ENCODE results near the gene FHIT. TPM values are rescaled to one million over a fixed set of nuclear protein-coding genes. Genes with fewer than 3 reads are reported as not detected.
"Not testable (repeated sequence)": the region's sequence is repeated elsewhere in the genome, so short reads cannot be mapped to it uniquely, and the experiment has no call there.

Gene FHIT
- total and polyA plus RNA-seq, 2 experiments from 2014 or later = 0.22 to 0.90 TPM

GRCh38 chr3:60551455-60552209, 699.6 kb downstream of the FHIT start:
- no peaks in the 10 kb centered on the region for H3K9me2 ChIP-seq (ENCODE audit: insufficient read depth)
- TF ChIP-seq EZH2 (IDR thresholded peaks at IDR 0.05; ENCODE audit: insufficient read depth, poor library complexity, severe bottlenecking) (no peak), EZH2phosphoT487 (IDR thresholded peaks at IDR 0.05; ENCODE audit: insufficient read depth, low read depth) (no peak)
- no peak overlapping the region for H3K4me3 ChIP-seq
- H3K79me2 ChIP-seq (ENCODE audit: insufficient read depth) = no peaks in the 10 kb centered on the region
- H3K27me3 ChIP-seq (replicated peaks; ENCODE audit: insufficient read depth) = no peaks in the 10 kb centered on the region
- 0 out of 2 replicates have a peak, but pooled peaks cover 5% of the 10 kb centered on the region for H3F3A ChIP-seq (ENCODE audit: insufficient read depth)
- WGBS, 2 experiments (ENCODE audit: low coverage in 1 of 2, low lambda C conversion rate in 2 of 2, missing lambda C conversion rate in 2 of 2) = 56 to 100% methylated on average over 2 to 5 of the region's 5 CpGs
- H2AFZ ChIP-seq = no peak overlapping the region
- H4K20me1 ChIP-seq (ENCODE audit: insufficient read depth) = no peaks in the 10 kb centered on the region
- in situ Hi-C loops (cut with MboI) = no loop called here
- H3K27ac ChIP-seq = no peak overlapping the region
- no peaks in the 10 kb centered on the region for H3K9me3 ChIP-seq (ENCODE audit: low read depth)
- H3K36me3 ChIP-seq (ENCODE audit: low read depth) = no peaks in the 10 kb centered on the region
- H3K4me1 ChIP-seq (ENCODE audit: insufficient read depth) = peaks cover 15% of the 10 kb centered on the region
- no peak for DNase-seq
- H3K4me2 ChIP-seq (ENCODE audit: unreplicated experiment) = no peak overlapping the region
- H3K9ac ChIP-seq = no peak overlapping the region

DNA sequence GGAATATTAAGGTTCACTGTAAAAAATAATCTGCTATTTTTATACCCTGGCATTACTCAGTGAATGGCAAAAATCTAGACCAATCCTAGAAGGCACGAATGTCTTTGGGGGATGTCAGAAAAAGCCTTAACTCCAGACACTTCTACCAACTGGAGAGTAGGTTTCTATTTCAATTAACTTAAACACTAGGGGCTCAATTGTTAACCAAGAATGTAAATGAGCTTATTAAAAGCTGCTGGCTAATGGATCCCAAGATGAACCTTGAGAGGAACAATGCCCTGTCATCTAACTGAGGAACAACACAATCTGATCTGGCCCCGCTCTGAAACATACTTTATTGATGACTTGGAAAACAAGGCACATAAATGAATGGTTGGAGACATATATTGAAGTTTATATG, 701.4 kb downstream of the FHIT start:
- no peak overlapping the region for H3K4me2 ChIP-seq (ENCODE audit: unreplicated experiment)
- H3K27me3 ChIP-seq (replicated peaks; ENCODE audit: insufficient read depth) = no peaks in the 10 kb centered on the region
- no peaks in the 10 kb centered on the region for H3K79me2 ChIP-seq (ENCODE audit: insufficient read depth)
- in situ Hi-C loops (cut with MboI) = no loop called here
- H3K9ac ChIP-seq = no peak overlapping the region
- H3K9me2 ChIP-seq (ENCODE audit: insufficient read depth) = no peaks in the 10 kb centered on the region
- no peaks in the 10 kb centered on the region for H3K36me3 ChIP-seq (ENCODE audit: low read depth)
- DNase-seq = no peak
- H3K27ac ChIP-seq = no peak overlapping the region
- H3F3A ChIP-seq (ENCODE audit: insufficient read depth) = no peaks in the 10 kb centered on the region
- 89 to 94% methylated on average over 2 of the region's 2 CpGs for WGBS, 2 experiments (ENCODE audit: low coverage in 1 of 2, low lambda C conversion rate in 2 of 2, missing lambda C conversion rate in 2 of 2)
- H3K4me1 ChIP-seq (ENCODE audit: insufficient read depth) = peaks cover 5% of the 10 kb centered on the region; the same call in 1 of the 2 replicates
- TF ChIP-seq EZH2 (IDR thresholded peaks at IDR 0.05; ENCODE audit: insufficient read depth, poor library complexity, severe bottlenecking) (no peak), EZH2phosphoT487 (IDR thresholded peaks at IDR 0.05; ENCODE audit: insufficient read depth, low read depth) (no peak)
- H3K9me3 ChIP-seq (ENCODE audit: low read depth) = no peaks in the 10 kb centered on the region
- H3K4me3 ChIP-seq = no peak overlapping the region
- H2AFZ ChIP-seq = no peak overlapping the region
- no peaks in the 10 kb centered on the region for H4K20me1 ChIP-seq (ENCODE audit: insufficient read depth)

GRCh38 chr3:60542995-60543394, 708.3 kb downstream of the FHIT start:
- Histone ChIP-seq H3K27me3 (replicated peaks; ENCODE audit: insufficient read depth) (no peaks in the 10 kb centered on the region), H3K4me1 (ENCODE audit: insufficient read depth) (no peaks in the 10 kb centered on the region), H3K9me3 (ENCODE audit: low read depth) (no peaks in the 10 kb centered on the region), H4K20me1 (ENCODE audit: insufficient read depth) (no peaks in the 10 kb centered on the region), H3K79me2 (ENCODE audit: insufficient read depth) (no peaks in the 10 kb centered on the region), H2AFZ (no peak overlapping the region), H3K27ac (no peak overlapping the region), H3F3A (ENCODE audit: insufficient read depth) (no peaks in the 10 kb centered on the region), H3K4me2 (ENCODE audit: unreplicated experiment) (no peak overlapping the region), H3K36me3 (ENCODE audit: low read depth) (no peaks in the 10 kb centered on the region), H3K9ac (no peak overlapping the region), H3K4me3 (no peak overlapping the region), H3K9me2 (ENCODE audit: insufficient read depth) (no peaks in the 10 kb centered on the region)
- in situ Hi-C loops (cut with MboI) = no loop called here
- TF ChIP-seq EZH2 (IDR thresholded peaks at IDR 0.05; ENCODE audit: insufficient read depth, poor library complexity, severe bottlenecking) (no peak), EZH2phosphoT487 (IDR thresholded peaks at IDR 0.05; ENCODE audit: insufficient read depth, low read depth) (no peak)
- 12 to 22% methylated on average over 3 of the region's 3 CpGs for WGBS, 2 experiments (ENCODE audit: low coverage in 1 of 2, low lambda C conversion rate in 2 of 2, missing lambda C conversion rate in 2 of 2)
- no peak for DNase-seq

GRCh38 chr3:60539394-60539793, 711.9 kb downstream of the FHIT start:
- H3K27me3 ChIP-seq (replicated peaks; ENCODE audit: insufficient read depth); H4K20me1 ChIP-seq (ENCODE audit: insufficient read depth); H3K4me3 ChIP-seq; H3K9me3 ChIP-seq (ENCODE audit: low read depth); H3K4me2 ChIP-seq (ENCODE audit: unreplicated experiment); H3K9me2 ChIP-seq (ENCODE audit: insufficient read depth); DNase-seq; H2AFZ ChIP-seq; H3K4me1 ChIP-seq (ENCODE audit: insufficient read depth); H3K27ac ChIP-seq; H3K36me3 ChIP-seq (ENCODE audit: low read depth); H3F3A ChIP-seq (ENCODE audit: insufficient read depth); in situ Hi-C loops (cut with MboI); H3K9ac ChIP-seq; H3K79me2 ChIP-seq (ENCODE audit: insufficient read depth): not testable (repeated sequence)
- WGBS, 2 experiments (ENCODE audit: low coverage in 1 of 2, low lambda C conversion rate in 2 of 2, missing lambda C conversion rate in 2 of 2) = 67% methylated on average over 2 of the region's 2 CpGs

Data from GM23248 (cell line).